HG03575 (cell line): Measurements from ENCODE around the gene FXR2.

ENCODE experiments used
- ATAC-seq: cut with Tn5 transposase; IDR thresholded peaks from one replicate; pipeline ENCODE4 v1.9.1; 2021; ENCODE audit not compliant: unreplicated experiment, insufficient number of reproducible peaks, low FRiP score; ENCODE audit errors: extremely low read depth

The FXR2 gene

GRCh38 chr17:7591596-7591995, 23.1 kb downstream of the FXR2 start:
- ATAC-seq = no peak

- no peak for ATAC-seq
Measured at GRCh38 chr17:7590743-7591142, 24.0 kb downstream of the FXR2 start.

DNA sequence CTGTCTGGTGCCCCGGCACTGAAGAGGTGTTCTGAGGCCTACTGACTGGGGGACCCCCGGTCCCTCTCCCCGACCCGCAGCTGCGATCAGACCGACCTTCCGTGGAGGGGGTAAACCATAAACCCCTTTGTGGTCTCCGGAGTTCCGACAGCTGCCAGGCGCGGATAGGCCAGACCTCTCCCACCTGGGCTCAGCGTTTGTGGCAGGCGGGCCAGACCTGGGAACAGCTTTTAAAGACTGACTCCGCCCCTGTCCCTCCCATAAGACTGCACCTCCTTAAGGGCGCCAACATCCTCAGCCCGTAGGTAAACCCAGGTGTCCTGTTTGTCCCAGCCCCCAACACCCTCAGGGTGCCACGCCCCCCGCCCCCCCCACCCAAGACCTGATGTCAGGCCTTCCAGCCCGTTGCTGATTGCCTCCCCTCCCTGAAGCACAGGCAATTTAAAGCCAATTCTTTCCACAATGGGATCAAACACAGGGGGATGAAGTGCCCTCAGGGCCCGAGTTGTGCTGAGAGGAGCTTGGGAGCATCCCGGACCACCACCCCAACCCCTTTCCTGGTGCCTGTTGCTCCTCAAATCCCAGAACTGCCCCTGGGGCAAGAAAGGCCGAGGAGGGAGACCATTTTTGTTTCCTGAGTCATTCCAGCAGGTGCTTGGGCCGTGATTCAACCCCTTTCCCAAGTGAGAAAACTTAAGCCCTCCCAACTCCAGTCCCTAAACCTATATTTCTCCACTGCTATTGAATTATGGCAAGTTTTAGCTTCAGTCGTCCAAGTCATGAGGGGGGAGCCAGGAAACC, 24.6 kb downstream of the FXR2 start, which contains the start of gene SOX15:
Gene SOX15 (minus strand): TSS at position 204 of the 801 bp plus-strand sequence. CDS start 418 bp downstream, outside the sequence.
- ATAC-seq = no peak

- ATAC-seq = no peak
Measured at GRCh38 chr17:7589204-7589868, 25.4 kb downstream of the FXR2 start.

- ATAC-seq = no peak
Measured at GRCh38 chr17:7588553-7589203, 26.0 kb downstream of the FXR2 start.

- no peak for ATAC-seq
Measured at GRCh38 chr17:7587420-7588151, 27.1 kb downstream of the FXR2 start.

- ATAC-seq = no peak
Measured at GRCh38 chr17:7586673-7587419, 27.9 kb downstream of the FXR2 start.

GRCh38 chr17:7583253-7584109, 31.2 kb downstream of the FXR2 start, which contains the start of gene MPDU1:
Gene MPDU1 (plus strand): TSS chr17:7583852. CDS start chr17:7583863, 11 bp downstream.
- ATAC-seq = peak; percentile 38

DNA sequence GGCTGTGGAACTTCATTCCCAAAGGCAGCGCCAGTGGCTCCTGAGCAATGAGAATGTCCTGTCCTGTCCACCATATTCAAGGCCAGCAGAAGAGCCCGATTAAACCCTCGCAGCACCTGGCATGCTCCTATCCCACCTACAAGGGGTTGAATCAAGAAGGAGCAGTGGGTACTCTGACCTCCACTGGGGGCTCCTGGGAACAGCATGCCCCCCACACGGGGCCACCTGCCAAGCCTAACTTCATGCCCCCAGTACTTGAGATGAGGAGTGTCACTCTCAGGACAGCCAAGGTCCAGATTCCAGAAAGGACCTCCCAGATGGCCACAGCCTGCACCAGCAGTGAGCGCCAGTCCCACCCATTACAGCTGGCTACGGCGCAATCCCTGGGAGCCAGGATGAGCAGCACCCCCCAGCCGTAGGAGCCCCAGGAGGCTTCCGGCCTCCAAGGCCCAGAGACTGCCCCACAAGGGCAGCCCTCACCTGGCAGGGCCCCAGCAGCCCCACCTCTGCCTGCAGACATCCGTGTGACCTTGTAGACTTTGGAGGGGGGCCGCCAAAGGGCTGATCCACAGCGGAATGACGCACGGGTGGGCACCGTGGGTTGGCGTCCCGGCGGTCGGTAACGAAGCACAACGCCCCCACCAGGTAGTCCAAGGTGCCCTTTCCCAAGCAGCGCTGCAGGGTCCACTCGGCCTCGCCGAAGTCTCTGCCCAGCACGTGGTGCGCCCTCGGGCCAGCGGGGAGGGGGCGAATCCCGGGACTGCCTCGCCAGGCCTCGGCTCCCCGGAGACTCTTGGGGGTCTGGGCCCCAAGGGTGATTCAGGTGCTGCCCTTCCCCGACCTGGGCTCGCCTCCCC, 32.1 kb downstream of the FXR2 start:
- ATAC-seq = no peak

GRCh38 chr17:7580604-7581575, 33.8 kb downstream of the FXR2 start:
- ATAC-seq = no peak

DNA sequence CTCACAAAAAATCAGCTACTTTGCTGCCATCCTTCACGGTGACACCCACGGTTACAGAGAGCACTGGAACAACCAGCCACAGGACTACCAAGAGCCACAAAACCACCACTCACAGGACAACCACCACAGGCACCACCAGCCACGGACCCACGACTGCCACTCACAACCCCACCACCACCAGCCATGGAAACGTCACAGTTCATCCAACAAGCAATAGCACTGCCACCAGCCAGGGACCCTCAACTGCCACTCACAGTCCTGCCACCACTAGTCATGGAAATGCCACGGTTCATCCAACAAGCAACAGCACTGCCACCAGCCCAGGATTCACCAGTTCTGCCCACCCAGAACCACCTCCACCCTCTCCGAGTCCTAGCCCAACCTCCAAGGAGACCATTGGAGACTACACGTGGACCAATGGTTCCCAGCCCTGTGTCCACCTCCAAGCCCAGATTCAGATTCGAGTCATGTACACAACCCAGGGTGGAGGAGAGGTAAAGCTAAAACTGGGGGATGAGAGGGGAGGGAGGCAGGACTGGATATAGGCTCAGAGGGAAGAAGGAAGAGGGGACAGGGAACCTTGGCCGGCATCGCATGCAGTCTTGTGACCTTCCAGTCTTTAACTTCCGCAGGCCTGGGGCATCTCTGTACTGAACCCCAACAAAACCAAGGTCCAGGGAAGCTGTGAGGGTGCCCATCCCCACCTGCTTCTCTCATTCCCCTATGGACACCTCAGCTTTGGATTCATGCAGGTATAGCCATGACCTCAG, 34.7 kb downstream of the FXR2 start:
- ATAC-seq = no peak

DNA sequence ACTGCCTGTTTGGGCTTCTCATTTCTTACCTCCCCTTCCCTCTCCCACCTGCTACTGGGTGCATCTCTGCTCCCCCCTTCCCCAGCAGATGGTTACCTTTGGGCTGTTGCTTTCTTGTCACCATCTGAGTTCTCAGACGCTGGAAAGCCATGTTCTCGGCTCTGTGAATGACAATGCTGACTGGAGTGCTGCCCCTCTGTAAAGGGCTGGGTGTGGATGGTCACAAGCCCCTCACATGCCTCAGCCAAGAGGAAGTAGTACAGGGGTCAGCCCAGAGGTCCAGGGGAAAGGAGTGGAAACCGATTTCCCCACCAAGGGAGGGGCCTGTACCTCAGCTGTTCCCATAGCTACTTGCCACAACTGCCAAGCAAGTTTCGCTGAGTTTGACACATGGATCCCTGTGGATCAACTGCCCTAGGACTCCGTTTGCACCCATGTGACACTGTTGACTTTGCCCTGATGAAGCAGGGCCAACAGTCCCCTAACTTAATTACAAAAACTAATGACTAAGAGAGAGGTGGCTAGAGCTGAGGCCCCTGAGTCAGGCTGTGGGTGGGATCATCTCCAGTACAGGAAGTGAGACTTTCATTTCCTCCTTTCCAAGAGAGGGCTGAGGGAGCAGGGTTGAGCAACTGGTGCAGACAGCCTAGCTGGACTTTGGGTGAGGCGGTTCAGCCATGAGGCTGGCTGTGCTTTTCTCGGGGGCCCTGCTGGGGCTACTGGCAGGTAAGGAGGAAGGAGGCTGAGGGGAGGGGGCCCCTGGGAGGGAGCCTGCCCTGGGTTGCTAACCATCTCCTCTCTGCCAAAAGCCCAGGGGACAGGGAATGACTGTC, 35.5 kb downstream of the FXR2 start, which contains the start of gene CD68:
Gene CD68 (plus strand): TSS at position 638 of the 833 bp plus-strand sequence. CDS start 40 bp downstream, at position 678.
- no peak for ATAC-seq

DNA sequence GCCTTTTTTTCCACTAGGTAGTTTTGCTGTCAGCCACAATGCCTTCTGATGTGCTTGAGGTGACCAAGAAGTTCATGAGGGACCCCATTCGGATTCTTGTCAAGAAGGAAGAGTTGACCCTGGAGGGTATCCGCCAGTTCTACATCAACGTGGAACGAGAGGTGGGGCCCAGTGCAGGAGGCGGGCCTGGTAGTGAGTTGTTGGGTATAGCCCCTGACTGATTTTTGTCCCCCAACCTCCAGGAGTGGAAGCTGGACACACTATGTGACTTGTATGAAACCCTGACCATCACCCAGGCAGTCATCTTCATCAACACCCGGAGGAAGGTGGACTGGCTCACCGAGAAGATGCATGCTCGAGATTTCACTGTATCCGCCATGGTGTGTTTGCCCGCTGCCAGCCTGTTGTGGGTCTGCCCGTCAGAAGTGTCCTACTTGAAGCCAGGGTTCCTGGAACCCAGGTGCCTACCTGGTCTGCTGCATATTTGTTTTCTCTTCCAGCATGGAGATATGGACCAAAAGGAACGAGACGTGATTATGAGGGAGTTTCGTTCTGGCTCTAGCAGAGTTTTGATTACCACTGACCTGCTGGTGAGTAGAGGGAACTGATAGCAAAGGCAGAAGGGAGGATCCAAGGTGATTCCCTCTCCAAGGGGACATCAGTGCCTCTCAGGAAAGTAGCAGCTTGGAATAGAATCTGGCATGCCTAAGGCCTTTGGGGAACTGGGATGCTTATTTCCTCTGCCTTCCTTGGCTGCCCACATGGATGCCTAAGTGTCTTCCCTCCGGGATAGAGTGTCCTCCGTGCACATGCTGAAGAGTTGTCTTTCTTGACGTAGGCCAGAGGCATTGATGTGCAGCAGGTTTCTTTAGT, 37.1 kb downstream of the FXR2 start:
- ATAC-seq = no peak
